IPS-NIHi7 (cell line): ENCODE measurements around the gene EPHB2.

Source experiments
- DNase-seq: peaks from one replicate; pipeline ENCODE4 v3.0.0; 2012; ENCODE audit warnings: mixed read lengths; ENCODE audit errors: extremely low spot score

The EPHB2 gene

DNA sequence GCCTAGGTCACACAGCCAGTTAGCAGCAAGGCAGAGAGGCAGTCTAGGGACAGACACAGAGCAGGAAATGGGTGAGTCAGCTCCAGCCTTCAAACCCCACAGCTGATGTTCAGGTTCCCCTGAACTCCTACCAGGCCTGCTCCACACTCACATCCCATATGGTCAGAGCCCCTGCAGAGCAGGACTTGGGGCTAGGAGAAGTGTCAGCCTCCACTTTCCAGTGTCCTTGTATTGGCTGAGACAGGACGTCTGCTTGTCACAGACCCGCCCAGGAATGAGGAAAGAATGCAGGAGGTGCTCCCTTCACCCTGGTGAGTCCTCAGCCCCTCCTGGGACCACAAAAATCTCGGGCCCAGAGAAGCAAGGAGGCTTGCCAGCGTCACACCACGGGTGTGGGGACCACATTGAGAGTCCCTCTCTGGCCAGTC is 169.5 kb downstream of the EPHB2 start:
- DNase-seq, result no peak

DNA sequence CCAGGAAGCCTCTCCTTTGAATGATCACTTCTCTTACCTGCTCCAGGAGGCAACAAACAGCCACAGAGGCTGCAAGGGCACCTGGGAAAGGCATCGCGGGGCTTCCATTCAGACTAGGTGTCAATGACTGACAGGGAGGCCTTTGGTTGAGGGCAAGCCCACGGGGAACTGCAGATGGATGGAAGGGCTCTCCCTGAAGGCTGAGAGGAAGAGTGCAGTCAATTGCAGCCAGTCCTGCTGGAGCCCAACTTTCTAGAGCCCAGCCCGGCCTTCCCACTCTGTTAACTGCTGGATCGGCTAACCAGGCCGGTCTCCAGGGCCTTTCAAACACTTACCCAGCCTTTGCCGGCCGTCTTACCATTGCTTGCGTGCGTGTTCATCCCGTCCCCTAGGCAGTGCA is 172.8 kb downstream of the EPHB2 start:
- no peak for DNase-seq

GRCh38 chr1:22884806-22885530 is 174.3 kb downstream of the EPHB2 start:
- DNase-seq, result no peak

- DNase-seq, result no peak
Measured at GRCh38 chr1:22886211-22886610, 175.6 kb downstream of the EPHB2 start.

GRCh38 chr1:22887491-22887890 is 176.9 kb downstream of the EPHB2 start:
- DNase-seq, result no peak

DNA sequence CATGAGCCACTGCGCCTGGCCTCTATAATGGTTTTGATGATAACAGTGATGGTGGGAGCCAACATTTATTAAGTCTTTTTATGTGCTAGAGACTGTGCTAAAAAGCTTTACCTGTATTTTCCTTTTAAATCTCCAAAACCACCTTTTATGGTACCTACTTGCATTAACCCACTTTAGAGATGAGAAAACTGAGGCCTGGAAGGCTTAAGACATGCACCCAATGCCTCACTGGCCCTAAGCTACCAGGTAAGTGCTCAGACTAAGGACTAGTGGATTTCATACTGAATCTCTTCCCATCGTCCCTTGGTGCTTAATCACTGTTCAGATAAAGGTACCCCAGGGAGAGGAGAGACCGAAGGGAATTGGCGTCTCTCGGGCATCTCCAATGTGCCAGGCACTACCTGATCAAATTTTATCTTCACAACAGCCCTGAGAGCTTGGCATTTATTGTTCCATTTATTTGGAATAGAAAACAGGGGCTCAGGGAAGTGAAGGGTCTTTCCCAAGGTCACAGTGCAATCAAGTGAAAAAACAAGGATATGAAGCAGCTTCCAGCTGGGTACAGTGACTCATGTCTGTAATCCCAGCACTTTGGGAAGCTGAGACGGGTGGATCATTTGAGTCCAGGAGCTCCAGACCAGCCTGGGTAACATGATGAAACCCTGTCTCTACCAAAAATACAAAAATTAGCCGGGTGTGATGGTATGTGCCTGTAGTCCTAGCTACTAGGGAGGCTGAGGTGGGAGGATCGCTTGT is 177.9 kb downstream of the EPHB2 start:
- no peak for DNase-seq

- no peak for DNase-seq
Measured at GRCh38 chr1:22889213-22889827, 178.7 kb downstream of the EPHB2 start.

- DNase-seq, result no peak
Measured at GRCh38 chr1:22892789-22893188, 182.2 kb downstream of the EPHB2 start.

DNA sequence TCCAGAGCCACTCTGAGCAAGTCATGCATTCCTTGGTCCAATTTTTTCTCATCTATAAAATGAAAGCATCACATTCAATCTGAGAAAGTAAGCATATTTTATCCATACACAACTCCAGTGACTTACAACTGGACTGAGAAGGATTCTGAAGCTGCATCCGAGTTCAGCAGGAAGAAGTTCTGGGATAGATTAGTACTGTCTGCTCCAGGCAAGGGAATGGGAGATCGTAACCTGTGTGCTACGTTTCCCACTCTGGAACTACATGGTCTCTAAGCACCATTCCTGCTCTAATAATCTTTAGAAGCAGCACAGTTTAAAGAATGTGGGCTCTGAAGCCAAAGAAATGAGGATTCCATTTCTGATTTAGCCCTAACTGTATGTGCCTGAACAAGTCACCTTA is 182.7 kb downstream of the EPHB2 start:
- no peak for DNase-seq

GRCh38 chr1:22895357-22895756 is 184.7 kb downstream of the EPHB2 start:
- no peak for DNase-seq

DNA sequence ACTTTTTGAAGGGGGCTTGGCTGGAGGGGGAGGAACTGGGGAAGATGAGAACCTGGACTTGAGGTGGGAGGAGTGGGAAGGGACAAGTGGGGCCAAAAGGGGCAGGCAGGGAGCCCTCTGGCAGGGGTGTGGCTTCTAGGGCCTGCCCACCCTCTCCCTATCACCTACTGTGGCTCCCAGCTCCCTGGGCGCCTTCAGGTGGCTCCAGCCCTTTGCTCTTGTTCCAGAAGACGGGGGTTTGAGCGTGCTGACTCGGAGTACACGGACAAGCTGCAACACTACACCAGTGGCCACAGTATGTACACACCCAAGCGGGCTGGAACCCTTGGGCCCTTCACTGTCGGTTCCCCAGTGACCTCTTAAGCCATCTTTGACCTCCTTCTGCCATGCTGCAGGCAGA is 185.5 kb downstream of the EPHB2 start:
- no peak for DNase-seq

GRCh38 chr1:22900451-22900850 is 189.8 kb downstream of the EPHB2 start:
- DNase-seq, result no peak

- DNase-seq, result no peak
Measured at GRCh38 chr1:22903113-22903512, 192.5 kb downstream of the EPHB2 start.

- no peak for DNase-seq
Measured at GRCh38 chr1:22906968-22907367, 196.3 kb downstream of the EPHB2 start.

DNA sequence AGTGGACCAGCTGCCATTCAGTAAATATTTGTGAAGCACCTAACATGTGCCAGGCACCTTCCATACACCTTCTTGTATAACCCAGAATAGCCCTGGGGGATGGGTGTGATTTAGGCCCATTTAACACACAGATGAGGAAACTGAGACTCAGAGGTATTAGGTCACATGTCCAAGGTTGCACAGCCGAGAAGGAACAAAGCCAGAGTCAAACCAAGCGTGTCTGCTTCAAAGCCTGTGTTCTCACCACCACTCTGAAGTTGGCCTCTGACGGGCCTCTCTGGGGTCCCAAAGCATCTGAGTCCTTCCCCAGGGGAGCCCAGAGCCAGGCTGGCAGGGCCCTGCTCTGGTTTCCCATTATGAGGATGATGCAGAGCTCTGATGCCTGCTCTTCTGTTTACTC is 196.9 kb downstream of the EPHB2 start:
- DNase-seq, result no peak

DNA sequence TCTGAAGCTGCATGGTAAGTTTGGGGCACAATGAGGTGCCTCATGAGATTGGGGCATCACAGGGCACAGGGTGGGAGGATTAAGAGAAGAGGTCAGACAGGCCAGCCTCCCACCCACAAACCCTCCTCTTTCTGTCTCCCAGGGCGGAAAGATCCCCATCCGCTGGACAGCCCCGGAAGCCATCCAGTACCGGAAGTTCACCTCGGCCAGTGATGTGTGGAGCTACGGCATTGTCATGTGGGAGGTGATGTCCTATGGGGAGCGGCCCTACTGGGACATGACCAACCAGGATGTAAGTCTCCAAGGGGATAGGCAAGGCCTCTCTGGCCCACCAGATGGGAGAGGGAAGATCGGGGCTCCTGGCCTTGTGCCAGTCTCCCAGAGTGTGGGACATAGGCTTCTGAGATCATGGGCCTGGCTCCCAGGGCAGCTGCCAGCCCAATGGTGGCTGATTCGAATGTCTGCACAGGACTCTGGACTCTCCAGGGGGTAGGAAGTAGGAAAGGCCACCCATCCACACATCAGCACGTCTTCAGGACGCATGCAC is 198.3 kb downstream of the EPHB2 start:
- DNase-seq, result no peak

- DNase-seq, result no peak
Measured at GRCh38 chr1:22910286-22910685, 199.6 kb downstream of the EPHB2 start.

DNA sequence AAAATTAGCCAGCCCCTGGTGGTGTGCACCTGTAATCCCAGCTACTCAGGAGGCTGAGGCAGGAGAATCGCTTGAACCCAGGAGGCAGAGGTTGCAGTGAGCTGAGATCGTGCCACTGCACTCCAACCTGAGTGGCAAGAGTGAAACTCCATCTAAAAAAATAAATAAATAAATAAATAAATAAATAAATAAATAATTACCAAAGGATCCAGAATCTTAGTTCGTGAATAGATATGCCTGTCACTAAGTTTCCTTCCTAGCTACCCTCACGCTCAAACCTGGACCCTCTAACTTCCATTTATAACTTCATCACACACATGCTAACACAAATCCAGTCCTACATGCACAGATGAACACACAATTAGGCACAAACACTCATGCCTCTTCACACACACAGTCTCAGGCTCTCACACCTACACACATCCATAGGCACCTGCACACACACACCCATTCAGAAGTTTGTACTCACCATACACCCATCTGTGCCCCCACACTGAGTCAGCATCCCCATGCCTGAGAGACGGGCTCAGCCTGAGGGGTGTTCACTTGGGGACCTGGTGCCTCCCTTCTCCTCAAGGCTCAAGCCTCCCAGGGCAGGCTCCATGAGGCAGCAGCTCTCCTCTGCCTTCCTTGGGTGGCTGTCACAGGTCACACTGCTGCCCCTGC is 200.5 kb downstream of the EPHB2 start:
- no peak for DNase-seq

- no peak for DNase-seq
Measured at GRCh38 chr1:22912311-22912710, 201.7 kb downstream of the EPHB2 start.

DNA sequence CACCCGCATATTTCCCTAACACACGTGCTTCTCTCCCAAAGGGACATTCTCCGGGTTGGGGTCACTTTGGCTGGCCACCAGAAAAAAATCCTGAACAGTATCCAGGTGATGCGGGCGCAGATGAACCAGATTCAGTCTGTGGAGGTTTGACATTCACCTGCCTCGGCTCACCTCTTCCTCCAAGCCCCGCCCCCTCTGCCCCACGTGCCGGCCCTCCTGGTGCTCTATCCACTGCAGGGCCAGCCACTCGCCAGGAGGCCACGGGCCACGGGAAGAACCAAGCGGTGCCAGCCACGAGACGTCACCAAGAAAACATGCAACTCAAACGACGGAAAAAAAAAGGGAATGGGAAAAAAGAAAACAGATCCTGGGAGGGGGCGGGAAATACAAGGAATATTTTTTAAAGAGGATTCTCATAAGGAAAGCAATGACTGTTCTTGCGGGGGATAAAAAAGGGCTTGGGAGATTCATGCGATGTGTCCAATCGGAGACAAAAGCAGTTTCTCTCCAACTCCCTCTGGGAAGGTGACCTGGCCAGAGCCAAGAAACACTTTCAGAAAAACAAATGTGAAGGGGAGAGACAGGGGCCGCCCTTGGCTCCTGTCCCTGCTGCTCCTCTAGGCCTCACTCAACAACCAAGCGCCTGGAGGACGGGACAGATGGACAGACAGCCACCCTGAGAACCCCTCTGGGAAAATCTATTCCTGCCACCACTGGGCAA is 202.9 kb downstream of the EPHB2 start:
- DNase-seq, result no peak

GRCh38 chr1:22914156-22914555 is 203.5 kb downstream of the EPHB2 start:
- no peak for DNase-seq
